ENCODE data around the gene PHF2. TPM values are rescaled to one million over a fixed set of nuclear protein-coding genes. Genes with fewer than 3 reads are reported as not detected.

The PHF2 gene
- total and polyA plus RNA-seq, 2 donors (not counting 1 experiment from before 2014, with no cell fraction given) = 11.0 to 28.8 TPM

DNA sequence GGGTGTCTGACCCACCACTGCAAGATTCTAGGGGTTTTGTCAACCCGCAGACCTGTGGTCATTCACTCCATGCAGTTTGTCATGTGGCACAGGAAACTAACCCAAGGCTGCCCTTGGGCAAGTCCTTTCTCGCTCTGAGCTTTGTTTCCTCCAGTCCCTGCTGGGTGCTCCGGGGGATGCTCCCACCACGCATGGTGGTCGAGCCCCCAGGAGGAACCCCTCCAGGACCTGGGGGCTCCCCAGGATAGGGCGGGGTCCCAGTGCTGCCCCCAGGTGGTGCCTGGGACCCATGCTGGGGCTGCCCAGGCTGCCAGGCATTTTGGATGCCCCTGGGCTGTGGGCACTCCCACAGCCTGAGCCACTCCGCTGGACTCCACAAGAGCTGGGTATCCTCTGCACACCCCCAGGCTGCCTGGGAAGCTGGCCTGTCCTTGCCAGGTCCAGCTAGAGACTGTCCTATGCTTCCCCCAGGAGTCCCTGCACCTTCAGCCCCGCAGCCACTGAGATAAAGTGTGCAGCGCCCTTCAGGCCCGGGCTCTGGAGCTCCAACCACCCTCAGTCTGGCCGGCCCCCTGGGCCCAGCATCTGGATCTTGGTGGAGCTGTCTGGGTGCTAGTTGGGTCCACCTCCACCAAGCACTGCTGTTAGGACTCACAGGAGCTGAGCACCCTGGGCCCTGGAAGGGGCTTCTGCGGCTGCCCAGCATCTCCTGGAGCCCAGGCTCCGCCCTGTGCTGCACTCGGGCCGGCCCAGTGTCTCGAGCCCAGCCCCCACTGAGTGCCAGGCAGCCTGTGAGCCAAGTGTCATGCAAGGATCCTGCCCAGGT, 104.3 kb downstream of the PHF2 start:
- Mint-ChIP-seq H3K27ac (no peak overlapping the region), H3K4me1 (no peaks in the 10 kb centered on the region), H3K4me3 (no peak overlapping the region), H3K27me3 (peaks cover 8% of the 10 kb centered on the region), H3K9me3 (ENCODE audit: insufficient read depth) (no peaks in the 10 kb centered on the region)
- Histone ChIP-seq H3K4me2 (replicated peaks; ENCODE audit: low read depth, low read length, poor library complexity, severe bottlenecking) (no peak overlapping the region), H3K27ac (ENCODE audit: low read length in 2 of 2) (no peak overlapping the region), H3K4me3 (ENCODE audit: control extremely low read depth in 1 of 5, extremely low read depth in 1 of 5, insufficient read depth in 1 of 5, low read depth in 2 of 5, low read length in 4 of 5) (no peak overlapping the region), H4K20me1 (ENCODE audit: control insufficient read depth, insufficient read depth, low read length, poor library complexity, severe bottlenecking) (no peaks in the 10 kb centered on the region), H3K27me3 (replicated peaks in 1 of 4; ENCODE audit: control extremely low read depth in 1 of 4, control insufficient read depth in 3 of 4, insufficient read depth in 4 of 4, low read length in 3 of 4) (peaks cover 0 to 5% (median 0%) of the 10 kb centered on the region in 4 experiments), H2AFZ (ENCODE audit: insufficient read depth, low read depth, low read length, poor library complexity, severe bottlenecking) (no peak overlapping the region), H3K79me2 (ENCODE audit: control insufficient read depth, insufficient read depth, low read length) (no peaks in the 10 kb centered on the region), H3K4me1 (ENCODE audit: control insufficient read depth in 2 of 2, insufficient read depth in 2 of 2, low read length in 2 of 2) (no peaks in the 10 kb centered on the region), H3K9me3 (ENCODE audit: control extremely low read depth in 1 of 3, control insufficient read depth in 2 of 3, insufficient read depth in 1 of 3, low read length in 2 of 3) (peaks cover 0 to 13% (median 0%) of the 10 kb centered on the region in 3 donors), H3K9ac (ENCODE audit: low read length) (no peak overlapping the region), H3K36me3 (replicated peaks in 1 of 2; ENCODE audit: control extremely low read depth in 1 of 2, control insufficient read depth in 1 of 2, extremely low read depth in 1 of 2, insufficient read depth in 2 of 2, low read length in 1 of 2) (peaks cover 0 to 14% of the 10 kb centered on the region in 2 experiments)
- TF ChIP-seq, protein P1, sequence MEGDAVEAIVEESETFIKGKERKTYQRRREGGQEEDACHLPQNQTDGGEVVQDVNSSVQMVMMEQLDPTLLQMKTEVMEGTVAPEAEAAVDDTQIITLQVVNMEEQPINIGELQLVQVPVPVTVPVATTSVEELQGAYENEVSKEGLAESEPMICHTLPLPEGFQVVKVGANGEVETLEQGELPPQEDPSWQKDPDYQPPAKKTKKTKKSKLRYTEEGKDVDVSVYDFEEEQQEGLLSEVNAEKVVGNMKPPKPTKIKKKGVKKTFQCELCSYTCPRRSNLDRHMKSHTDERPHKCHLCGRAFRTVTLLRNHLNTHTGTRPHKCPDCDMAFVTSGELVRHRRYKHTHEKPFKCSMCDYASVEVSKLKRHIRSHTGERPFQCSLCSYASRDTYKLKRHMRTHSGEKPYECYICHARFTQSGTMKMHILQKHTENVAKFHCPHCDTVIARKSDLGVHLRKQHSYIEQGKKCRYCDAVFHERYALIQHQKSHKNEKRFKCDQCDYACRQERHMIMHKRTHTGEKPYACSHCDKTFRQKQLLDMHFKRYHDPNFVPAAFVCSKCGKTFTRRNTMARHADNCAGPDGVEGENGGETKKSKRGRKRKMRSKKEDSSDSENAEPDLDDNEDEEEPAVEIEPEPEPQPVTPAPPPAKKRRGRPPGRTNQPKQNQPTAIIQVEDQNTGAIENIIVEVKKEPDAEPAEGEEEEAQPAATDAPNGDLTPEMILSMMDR (IDR thresholded peaks at IDR 0.05) = no peak
- no peak for TF ChIP-seq EZH2 (IDR thresholded peaks at IDR 0.05; ENCODE audit: borderline replicate concordance, insufficient read depth, low read depth, low read length, poor library complexity, severe bottlenecking)
- ATAC-seq (ENCODE audit: low read depth) = no peak
- intact Hi-C loops (cut with micrococcal nuclease) = loop anchor here (5.0 kb wide), 1 partner anchor 532 kb away; no protein-coding TSS in a partner anchor
- ChIA-PET CTCF (interaction anchor here (2.3 to 8.6 kb wide), 2 partner anchors 279 to 283 kb away, joined by 7 to 60 read pairs; no protein-coding TSS in a partner anchor), POLR2A (interaction anchor here (0.6 kb wide), 1 partner anchor 277 kb away, joined by 4 read pairs; no protein-coding TSS in a partner anchor)
- 85% methylated on average over 16 of the region's 16 CpGs for WGBS (ENCODE audit: insufficient coverage)
- DNase-seq = peak; percentile 3
